ENCODE data around the gene VTI1B.

DNA sequence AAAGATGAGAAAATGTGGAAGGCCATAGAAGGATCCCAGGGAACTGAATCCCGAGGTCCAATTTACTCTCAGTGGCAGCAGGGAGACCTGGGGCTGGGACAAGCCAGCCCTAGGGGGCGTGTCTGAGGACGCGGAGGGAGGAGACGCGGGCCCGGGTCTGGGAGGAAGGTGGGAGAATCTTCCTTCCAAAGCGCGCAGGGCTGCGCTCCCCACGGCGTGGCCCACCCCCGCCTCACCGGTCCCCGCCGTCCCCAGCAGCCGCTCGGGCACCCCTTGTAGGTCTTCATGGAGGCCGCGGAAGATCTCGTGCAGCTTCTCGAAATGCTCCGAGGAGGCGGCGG, 323 bp downstream of the VTI1B start:
- TF ChIP-seq, protein P1, sequence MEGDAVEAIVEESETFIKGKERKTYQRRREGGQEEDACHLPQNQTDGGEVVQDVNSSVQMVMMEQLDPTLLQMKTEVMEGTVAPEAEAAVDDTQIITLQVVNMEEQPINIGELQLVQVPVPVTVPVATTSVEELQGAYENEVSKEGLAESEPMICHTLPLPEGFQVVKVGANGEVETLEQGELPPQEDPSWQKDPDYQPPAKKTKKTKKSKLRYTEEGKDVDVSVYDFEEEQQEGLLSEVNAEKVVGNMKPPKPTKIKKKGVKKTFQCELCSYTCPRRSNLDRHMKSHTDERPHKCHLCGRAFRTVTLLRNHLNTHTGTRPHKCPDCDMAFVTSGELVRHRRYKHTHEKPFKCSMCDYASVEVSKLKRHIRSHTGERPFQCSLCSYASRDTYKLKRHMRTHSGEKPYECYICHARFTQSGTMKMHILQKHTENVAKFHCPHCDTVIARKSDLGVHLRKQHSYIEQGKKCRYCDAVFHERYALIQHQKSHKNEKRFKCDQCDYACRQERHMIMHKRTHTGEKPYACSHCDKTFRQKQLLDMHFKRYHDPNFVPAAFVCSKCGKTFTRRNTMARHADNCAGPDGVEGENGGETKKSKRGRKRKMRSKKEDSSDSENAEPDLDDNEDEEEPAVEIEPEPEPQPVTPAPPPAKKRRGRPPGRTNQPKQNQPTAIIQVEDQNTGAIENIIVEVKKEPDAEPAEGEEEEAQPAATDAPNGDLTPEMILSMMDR (IDR thresholded peaks at IDR 0.05): no peak
- TF ChIP-seq POLR2A (IDR thresholded peaks at IDR 0.05): no peak
